SH-SY5Y (cell line): ENCODE data around the gene HMCN2.

Experiments
- GATA2 ChIP-seq: IDR thresholded peaks from 2 replicates; pipeline ENCODE4 v1.6.1; 2011; ENCODE audit warnings: mild to moderate bottlenecking, low read depth, low read length
- GATA3 ChIP-seq: IDR thresholded peaks from 2 replicates; pipeline ENCODE4 v1.6.1; 2011; ENCODE audit warnings: low read depth, mild to moderate bottlenecking, low read length, moderate library complexity

DNA sequence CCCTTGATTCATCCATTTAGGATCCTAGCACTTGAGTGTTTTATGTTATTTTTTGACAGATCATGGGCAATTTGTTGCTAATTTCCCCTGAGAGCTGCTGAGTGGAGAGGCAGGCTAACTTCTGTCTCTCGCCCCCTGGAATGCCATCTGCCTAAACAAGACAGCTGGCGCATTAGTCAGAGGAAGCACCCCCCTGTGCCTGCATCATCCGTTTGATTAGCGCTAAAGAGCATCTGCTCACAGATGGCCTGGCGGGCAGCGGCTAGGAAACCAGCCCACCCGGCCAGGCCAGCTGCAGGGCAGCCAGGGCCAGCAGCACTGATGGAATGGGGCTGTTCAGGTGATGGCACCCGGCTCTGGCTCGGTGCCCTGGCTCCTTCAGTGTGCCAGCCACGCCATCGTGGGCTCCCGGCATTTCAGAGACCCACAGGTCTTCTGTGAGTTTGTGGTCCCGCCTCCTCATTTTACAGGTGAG, 156.3 kb downstream of the HMCN2 start:
- TF ChIP-seq GATA3 (no peak), GATA2 (peak; percentile 55)
